Measurements from ENCODE around the gene PRR12. TPM values are rescaled to one million over a fixed set of nuclear protein-coding genes. Genes with fewer than 3 reads are reported as not detected.

PRR12 gene
- polyA plus RNA-seq, 3 donors, result 0.04 to 3.3 (median 0.11) TPM

- H3K4me3 ChIP-seq (replicated peaks in 1 of 3; ENCODE audit: low read depth in 2 of 3, low read length in 3 of 3), result no peak overlapping the region
- H2AFZ ChIP-seq (ENCODE audit: insufficient read depth, low read depth, low read length, poor library complexity, severe bottlenecking), result no peak overlapping the region
- no peak for DNase-seq
- no peak overlapping the region for H3K9ac ChIP-seq (ENCODE audit: insufficient read depth, low read length, poor library complexity, severe bottlenecking)
- H3K4me1 Mint-ChIP-seq, result peaks cover 20% of the 10 kb centered on the region
- no peak for TF ChIP-seq CTCF (IDR thresholded peaks at IDR 0.05)
- peaks cover 2 to 5% (median 4%) of the 10 kb centered on the region in 3 donors for H3K27me3 Mint-ChIP-seq (ENCODE audit: low read depth in 3 of 3)
- H3K79me2 ChIP-seq (ENCODE audit: insufficient read depth, low read length), result no peaks in the 10 kb centered on the region
- H3K36me3 Mint-ChIP-seq, result peaks cover 46 to 68% of the 10 kb centered on the region in 2 donors
- H3K9me3 ChIP-seq (replicated peaks in 1 of 2; ENCODE audit: control insufficient read depth in 1 of 2, insufficient read depth in 1 of 2, low read length in 2 of 2), result no peaks in the 10 kb centered on the region
- intact Hi-C loops (cut with micrococcal nuclease), result no loop called here
- H4K20me1 ChIP-seq (ENCODE audit: insufficient read depth, low read length), result no peaks in the 10 kb centered on the region
- no peaks in the 10 kb centered on the region for H3K27me3 ChIP-seq (ENCODE audit: control insufficient read depth in 2 of 2, insufficient read depth in 2 of 2, low read length in 2 of 2)
- peaks cover 41 to 60% of the 10 kb centered on the region in 2 donors for H3K36me3 ChIP-seq (replicated peaks in 1 of 2; ENCODE audit: control insufficient read depth in 1 of 2, insufficient read depth in 2 of 2, low read length in 2 of 2)
- H3K4me1 ChIP-seq (ENCODE audit: control insufficient read depth in 1 of 2, insufficient read depth in 2 of 2, low read length in 2 of 2), result peaks cover 12 to 27% of the 10 kb centered on the region in 2 donors
- H3K27ac ChIP-seq (ENCODE audit: low read depth in 1 of 2, low read length in 2 of 2), result no peak overlapping the region
- H3K4me2 ChIP-seq (replicated peaks; ENCODE audit: extremely low read depth, low read length, poor library complexity, severe bottlenecking), result no peak overlapping the region
- 93% methylated on average over 6 of the region's 6 CpGs for WGBS (ENCODE audit: insufficient coverage)
- H3K9me3 Mint-ChIP-seq, result no peaks in the 10 kb centered on the region
- H3K27ac Mint-ChIP-seq, result no peak overlapping the region
- H3K4me3 Mint-ChIP-seq, result no peak overlapping the region
Observed at GRCh38 chr19:49541914-49542313, 49.1 kb upstream of the PRR12 start.

GRCh38 chr19:49542446-49542845 lies 48.5 kb upstream of the PRR12 start:
- H3K4me1 ChIP-seq (ENCODE audit: control insufficient read depth in 1 of 2, insufficient read depth in 2 of 2, low read length in 2 of 2), result peaks cover 7 to 25% of the 10 kb centered on the region in 2 donors
- Mint-ChIP-seq H3K27ac (peak overlapping the region in 1 of 7 donors; percentile 2), H3K36me3 (peaks cover 43 to 65% of the 10 kb centered on the region in 2 donors), H3K4me1 (peaks cover 17% of the 10 kb centered on the region), H3K27me3 (ENCODE audit: low read depth in 3 of 3) (peaks cover under 1 to 4% (median 3%) of the 10 kb centered on the region in 3 donors), H3K4me3 (no peak overlapping the region), H3K9me3 (no peaks in the 10 kb centered on the region)
- intact Hi-C loops (cut with micrococcal nuclease), result no loop called here
- no peak overlapping the region for H3K27ac ChIP-seq (ENCODE audit: low read depth in 1 of 2, low read length in 2 of 2)
- H3K27me3 ChIP-seq (ENCODE audit: control insufficient read depth in 2 of 2, insufficient read depth in 2 of 2, low read length in 2 of 2), result no peaks in the 10 kb centered on the region
- H3K4me2 ChIP-seq (replicated peaks; ENCODE audit: extremely low read depth, low read length, poor library complexity, severe bottlenecking), result no peak overlapping the region
- no peaks in the 10 kb centered on the region for H3K79me2 ChIP-seq (ENCODE audit: insufficient read depth, low read length)
- H3K4me3 ChIP-seq (replicated peaks in 1 of 3; ENCODE audit: low read depth in 2 of 3, low read length in 3 of 3), result no peak overlapping the region
- no peaks in the 10 kb centered on the region for H3K9me3 ChIP-seq (replicated peaks in 1 of 2; ENCODE audit: control insufficient read depth in 1 of 2, insufficient read depth in 1 of 2, low read length in 2 of 2)
- H3K9ac ChIP-seq (ENCODE audit: insufficient read depth, low read length, poor library complexity, severe bottlenecking), result no peak overlapping the region
- DNase-seq, result no peak
- TF ChIP-seq CTCF (IDR thresholded peaks at IDR 0.05), result no peak
- H4K20me1 ChIP-seq (ENCODE audit: insufficient read depth, low read length), result no peaks in the 10 kb centered on the region
- H2AFZ ChIP-seq (ENCODE audit: insufficient read depth, low read depth, low read length, poor library complexity, severe bottlenecking), result no peak overlapping the region
- peaks cover 37 to 55% of the 10 kb centered on the region in 2 donors for H3K36me3 ChIP-seq (replicated peaks in 1 of 2; ENCODE audit: control insufficient read depth in 1 of 2, insufficient read depth in 2 of 2, low read length in 2 of 2)
- 96% methylated on average over 10 of the region's 16 CpGs for WGBS (ENCODE audit: insufficient coverage)
